GM21576 (cell line): ENCODE data around the gene SP100.
"Not testable (repeated sequence)": the region's sequence is repeated elsewhere in the genome, so short reads cannot be mapped to it uniquely, and the experiment has no call there.

Experiments
- ATAC-seq: cut with Tn5 transposase; IDR thresholded peaks from one replicate; pipeline ENCODE4 v1.9.1; 2021; ENCODE audit warnings: mild to moderate bottlenecking, moderate library complexity; ENCODE audit not compliant: unreplicated experiment

Gene SP100

DNA sequence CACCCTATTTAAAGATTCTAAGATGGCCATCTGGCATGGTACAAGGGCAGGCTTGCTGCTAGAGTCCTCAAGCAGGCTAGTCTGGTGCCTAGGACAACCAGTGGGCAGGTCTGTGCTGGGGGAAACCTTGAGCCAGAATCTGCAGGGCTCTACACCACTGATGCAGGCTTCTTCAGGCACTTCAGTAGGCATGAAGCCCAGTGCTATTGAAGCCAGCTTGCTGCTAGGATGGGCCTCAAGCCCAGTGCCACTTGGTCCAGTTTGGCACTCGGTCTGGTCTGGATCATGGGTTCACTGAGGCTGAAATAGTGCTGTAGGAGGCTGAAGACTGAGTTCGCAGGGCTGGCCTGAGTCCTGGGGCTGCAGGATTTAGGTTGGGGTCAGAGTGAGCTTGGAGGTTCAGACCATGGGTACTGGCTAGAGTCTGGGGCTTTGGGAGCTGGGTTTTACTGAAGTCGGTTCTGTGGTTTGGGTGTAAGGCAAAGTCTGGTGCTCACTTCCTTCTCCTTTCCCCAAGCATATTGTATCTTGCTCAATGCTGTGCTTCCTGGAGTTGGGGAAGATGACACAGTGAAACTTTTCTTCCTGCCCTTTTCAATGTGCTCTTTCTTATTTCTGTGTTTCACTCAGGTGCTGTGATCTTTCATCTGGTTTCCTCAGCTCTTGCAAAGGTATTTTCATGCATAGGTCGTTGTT is 41.2 kb downstream of the SP100 start:
- ATAC-seq: no peak

DNA sequence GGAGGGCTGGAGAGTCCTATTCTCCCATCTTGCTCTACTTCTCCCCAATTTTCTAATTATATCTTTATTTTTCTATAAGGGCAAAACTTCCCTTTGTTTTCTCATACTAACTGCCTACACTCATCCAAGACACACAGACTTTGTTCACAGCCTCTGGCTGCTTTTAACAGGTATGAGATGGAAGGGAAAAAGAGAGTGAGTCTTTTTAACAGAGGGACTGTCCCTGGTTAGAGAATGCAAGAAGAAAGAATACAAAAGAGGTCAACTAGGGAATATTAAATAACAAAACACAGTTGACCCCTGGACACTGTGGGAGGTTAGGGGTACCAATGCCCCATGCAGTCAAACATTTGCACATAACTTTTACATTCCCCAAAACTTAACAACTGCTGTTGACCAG is 41.8 kb downstream of the SP100 start:
- ATAC-seq: no peak

GRCh38 chr2:230459216-230459615 is 43.2 kb downstream of the SP100 start:
- ATAC-seq: no peak

DNA sequence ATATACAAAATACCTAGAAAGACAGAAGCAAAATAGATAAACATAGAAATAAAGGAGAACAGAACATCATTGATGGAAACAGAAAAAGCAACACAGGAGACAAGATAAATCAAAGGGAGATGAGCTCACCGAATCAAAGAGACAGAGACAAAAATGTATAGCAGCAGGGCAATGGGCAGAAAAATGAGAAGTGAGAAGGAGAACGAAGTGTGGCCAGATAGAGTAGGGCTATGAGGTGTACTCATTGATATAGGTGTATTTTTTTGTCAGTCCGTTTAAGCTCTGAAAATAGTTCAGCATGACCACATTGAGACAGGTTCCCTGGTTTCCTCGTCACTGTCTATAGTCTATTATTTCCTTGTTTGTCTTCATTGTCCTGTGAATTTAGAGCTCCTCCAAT is 55.1 kb downstream of the SP100 start:
- ATAC-seq: peak; percentile 47

- ATAC-seq: no peak
These were observed 56.6 kb downstream of the SP100 start for GRCh38 chr2:230472621-230473018.

GRCh38 chr2:230473378-230473777 is 57.4 kb downstream of the SP100 start:
- ATAC-seq: no peak

DNA sequence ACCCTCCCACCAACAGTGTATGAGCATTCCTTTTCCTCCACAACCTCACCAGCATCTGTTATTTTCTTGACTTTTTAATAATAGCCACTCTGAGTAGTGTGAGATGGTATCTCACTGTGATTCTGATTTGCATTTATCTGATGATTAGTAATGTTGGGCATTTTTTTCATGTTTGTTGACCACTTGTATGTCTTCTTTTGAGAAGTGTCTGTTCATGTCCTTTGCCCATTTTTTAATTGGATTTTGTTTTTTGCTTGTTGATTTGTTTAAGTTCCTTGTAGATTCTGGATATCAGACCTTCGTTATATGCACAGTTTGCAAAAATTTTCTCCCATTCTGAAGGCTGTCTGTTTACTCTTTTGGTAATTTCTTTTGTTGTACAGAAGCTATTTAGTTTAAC is 59.1 kb downstream of the SP100 start:
- ATAC-seq: no peak

DNA sequence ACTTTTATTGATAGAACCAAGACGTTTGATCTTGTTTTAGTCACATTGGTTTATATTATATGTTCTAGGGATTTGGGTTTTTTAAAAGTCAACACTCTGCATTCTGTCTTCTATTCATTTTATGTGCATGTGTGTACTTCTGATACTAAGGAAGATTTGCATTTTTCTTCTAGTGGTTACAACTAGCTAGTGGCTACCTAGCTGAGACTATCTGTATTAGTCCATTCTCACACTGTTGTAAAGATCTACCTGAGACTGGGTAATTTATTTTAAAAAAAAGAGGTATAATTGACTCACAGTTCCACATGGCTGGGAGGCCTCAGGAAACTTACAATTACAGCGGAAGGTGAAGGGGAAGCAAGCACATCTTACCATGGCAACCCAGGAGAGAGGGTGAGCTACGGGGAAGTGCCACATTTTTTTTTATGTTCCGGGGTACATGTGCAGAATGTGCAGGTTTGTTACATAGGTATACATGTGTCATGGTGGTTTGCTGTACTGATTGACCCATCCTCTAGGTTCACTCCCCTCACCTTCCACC is 69.9 kb downstream of the SP100 start:
- ATAC-seq: no peak

DNA sequence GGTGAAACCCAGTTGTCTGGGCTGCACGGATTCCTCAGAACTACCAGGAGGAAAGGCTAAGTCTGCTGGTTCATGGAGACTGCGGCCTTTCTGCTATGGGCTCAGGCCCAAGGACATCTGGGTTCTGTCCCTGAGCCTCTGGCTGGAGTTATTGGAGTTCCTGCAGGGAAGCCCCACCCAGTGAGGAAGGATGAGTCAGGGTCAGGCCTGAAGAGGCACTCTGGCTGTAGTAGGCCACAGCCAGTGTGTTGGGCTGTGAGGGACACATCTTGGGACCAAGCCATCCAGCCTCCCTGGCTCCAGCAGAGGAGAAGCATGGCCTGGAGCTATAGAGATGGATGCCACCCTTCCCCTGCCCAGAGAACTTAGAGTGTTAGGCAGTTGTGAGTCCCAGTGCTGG is 75.2 kb downstream of the SP100 start:
- ATAC-seq: not testable (repeated sequence)

- ATAC-seq: no peak
These were observed 76.1 kb downstream of the SP100 start for GRCh38 chr2:230492107-230492506.

- ATAC-seq: no peak
These were observed 79.0 kb downstream of the SP100 start for GRCh38 chr2:230494980-230495379.

GRCh38 chr2:230496891-230497290 is 80.9 kb downstream of the SP100 start:
- ATAC-seq: peak; percentile 83

DNA sequence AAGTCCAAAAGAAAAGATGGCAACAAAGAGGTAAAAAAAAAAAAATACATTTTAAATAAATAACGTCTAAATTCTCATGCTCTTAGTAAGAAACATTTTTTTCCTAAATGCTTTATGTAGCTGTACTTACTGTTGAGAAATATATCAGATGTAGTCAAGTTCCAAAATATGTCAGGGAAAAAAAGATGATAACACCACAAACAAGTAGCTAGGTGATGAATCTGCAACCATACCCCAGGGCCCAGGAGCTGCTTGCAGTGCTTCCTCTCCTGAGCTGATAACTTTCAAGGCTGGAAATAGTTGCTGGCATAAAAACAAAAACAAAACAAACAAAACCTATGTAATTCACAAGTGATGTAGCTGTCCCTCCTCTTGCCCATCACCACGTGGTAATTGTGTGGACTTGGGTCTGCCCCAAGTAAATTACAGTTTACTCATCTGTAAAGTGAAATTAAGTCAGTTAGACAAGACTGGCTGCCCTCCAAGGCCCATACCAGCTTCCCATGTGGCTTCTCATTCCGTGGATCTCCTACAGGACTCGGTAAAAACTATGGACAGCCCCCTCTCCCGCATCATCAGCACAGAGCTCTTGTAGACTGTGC is 82.6 kb downstream of the SP100 start:
- ATAC-seq: no peak

- no peak for ATAC-seq
These were observed 86.6 kb downstream of the SP100 start for GRCh38 chr2:230502593-230502992.

DNA sequence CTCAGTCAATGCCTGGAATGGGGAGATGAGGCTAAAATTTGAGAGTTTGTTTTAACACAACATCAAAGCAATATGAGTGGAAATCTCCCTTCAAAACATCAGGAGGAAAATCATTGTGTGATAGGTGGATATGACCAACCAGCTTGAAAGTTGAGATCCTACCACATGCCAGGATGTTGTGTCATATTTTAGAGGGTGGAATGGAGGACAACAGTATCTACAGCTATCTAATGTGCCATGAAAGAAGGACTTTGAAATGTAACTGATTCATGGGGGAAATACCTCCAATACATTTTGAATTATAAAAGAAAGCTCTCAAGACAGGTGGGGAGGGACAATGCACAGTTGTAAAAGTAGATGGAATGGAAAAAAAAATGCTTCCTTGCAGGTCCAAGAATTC is 87.8 kb downstream of the SP100 start:
- ATAC-seq: no peak

GRCh38 chr2:230505162-230505561 is 89.2 kb downstream of the SP100 start:
- peak; percentile 89 for ATAC-seq

DNA sequence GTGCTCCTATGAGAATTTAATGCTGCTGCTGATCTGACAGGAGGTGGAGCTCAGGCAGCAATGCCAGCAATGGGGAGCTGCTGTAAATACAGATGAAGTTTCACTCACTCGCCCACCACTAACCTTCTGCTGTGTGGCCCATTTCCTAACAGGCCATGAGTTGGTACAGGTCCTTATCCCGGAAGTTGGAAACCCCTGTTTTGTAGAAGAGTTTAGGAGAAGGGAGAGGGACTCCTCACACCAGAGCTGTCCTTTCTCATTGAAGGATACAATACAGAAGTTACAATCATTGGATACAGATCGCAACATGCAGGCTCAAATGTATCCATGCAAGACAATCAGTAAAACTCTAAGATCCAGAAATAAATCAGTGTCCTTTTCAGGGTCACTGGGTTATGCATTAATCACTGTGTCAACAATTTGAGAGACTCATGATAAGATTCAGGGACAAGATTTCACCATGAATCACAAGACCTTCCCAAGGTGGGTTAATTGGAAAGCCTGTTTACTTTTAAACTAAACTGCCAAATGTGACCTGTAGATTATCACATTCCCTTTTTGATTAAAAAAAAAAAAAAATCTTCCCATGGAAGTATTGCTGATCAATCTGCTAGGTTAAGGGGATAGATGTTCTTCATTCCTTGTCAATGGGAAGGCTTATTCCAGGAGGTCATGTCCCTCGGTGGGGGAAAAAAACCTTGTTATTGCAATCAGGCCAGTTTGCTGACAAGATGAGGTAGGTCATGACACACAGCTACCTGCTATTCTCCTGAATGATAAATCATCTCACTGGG is 97.2 kb downstream of the SP100 start:
- no peak for ATAC-seq

GRCh38 chr2:230520061-230520874 is 104.3 kb downstream of the SP100 start:
- ATAC-seq: no peak

GRCh38 chr2:230520875-230521155 is 104.8 kb downstream of the SP100 start:
- no peak for ATAC-seq

DNA sequence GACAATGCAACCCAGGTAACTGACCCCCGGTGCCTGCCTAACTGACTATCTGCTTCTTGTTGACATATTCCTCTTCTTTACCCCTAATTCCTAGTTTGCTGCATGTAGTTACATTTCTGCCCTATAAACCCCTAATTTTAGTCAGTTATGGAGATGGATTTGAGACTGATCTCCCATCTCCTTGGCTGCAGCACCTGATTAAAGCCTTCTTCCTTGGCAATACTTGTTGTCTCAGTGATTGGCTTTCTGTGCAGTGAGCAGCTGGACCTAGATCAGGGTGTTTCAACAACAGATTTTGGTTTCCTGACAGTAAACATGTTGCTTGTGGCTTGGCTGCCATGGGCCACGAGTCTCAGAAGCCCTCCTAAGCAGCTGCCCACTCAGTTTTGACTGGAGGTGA is 105.4 kb downstream of the SP100 start:
- no peak for ATAC-seq

GRCh38 chr2:230525682-230526081 is 109.7 kb downstream of the SP100 start:
- ATAC-seq: no peak
